GM18861 (cell line): ENCODE data around the gene PSTPIP2.
"Not testable (repeated sequence)": the region's sequence is repeated elsewhere in the genome, so short reads cannot be mapped to it uniquely, and the experiment has no call there.

Source experiments
- ATAC-seq: cut with Tn5 transposase; IDR thresholded peaks from one replicate; pipeline ENCODE4 v1.9.1; 2021; ENCODE audit not compliant: unreplicated experiment

Gene PSTPIP2

GRCh38 chr18:45991788-45992187 is 80.3 kb downstream of the PSTPIP2 start:
- ATAC-seq: no peak

- no peak for ATAC-seq
Measured at GRCh38 chr18:45984546-45985235, 87.4 kb downstream of the PSTPIP2 start.

GRCh38 chr18:45981821-45982220 is 90.2 kb downstream of the PSTPIP2 start:
- no peak for ATAC-seq

GRCh38 chr18:45980229-45980628 is 91.8 kb downstream of the PSTPIP2 start:
- no peak for ATAC-seq

GRCh38 chr18:45978084-45978483 is 94.0 kb downstream of the PSTPIP2 start:
- no peak for ATAC-seq

- ATAC-seq: no peak
Measured at GRCh38 chr18:45976974-45977373, 95.1 kb downstream of the PSTPIP2 start.

GRCh38 chr18:45976566-45976965 is 95.5 kb downstream of the PSTPIP2 start:
- no peak for ATAC-seq

- ATAC-seq: no peak
Measured at GRCh38 chr18:45974088-45974536, 97.9 kb downstream of the PSTPIP2 start.

- peak; percentile 91 for ATAC-seq
Measured at GRCh38 chr18:45967007-45967706, 104.9 kb downstream of the PSTPIP2 start, which contains the start of gene EPG5. Gene EPG5, minus strand, starts transcription at chr18:45967329. Its CDS starts 90 bp downstream, at chr18:45967239.

- not testable (repeated sequence) for ATAC-seq
Measured at GRCh38 chr18:45964913-45965312, 107.1 kb downstream of the PSTPIP2 start.

GRCh38 chr18:45962866-45963265 is 109.2 kb downstream of the PSTPIP2 start:
- no peak for ATAC-seq

GRCh38 chr18:45962461-45962860 is 109.6 kb downstream of the PSTPIP2 start:
- no peak for ATAC-seq

GRCh38 chr18:45959484-45959883 is 112.6 kb downstream of the PSTPIP2 start:
- not testable (repeated sequence) for ATAC-seq

- no peak for ATAC-seq
Measured at GRCh38 chr18:45958730-45959129, 113.3 kb downstream of the PSTPIP2 start.

- no peak for ATAC-seq
Measured at GRCh38 chr18:45958027-45958426, 114.0 kb downstream of the PSTPIP2 start.

GRCh38 chr18:45957100-45957499 is 115.0 kb downstream of the PSTPIP2 start:
- ATAC-seq: no peak

- ATAC-seq: no peak
Measured at GRCh38 chr18:45954070-45954934, 117.8 kb downstream of the PSTPIP2 start.

- no peak for ATAC-seq
Measured at GRCh38 chr18:45951016-45951714, 120.9 kb downstream of the PSTPIP2 start.

- ATAC-seq: no peak
Measured at GRCh38 chr18:45945669-45946068, 126.4 kb downstream of the PSTPIP2 start.

- ATAC-seq: no peak
Measured at GRCh38 chr18:45940724-45941123, 131.3 kb downstream of the PSTPIP2 start.

- ATAC-seq: no peak
Measured at GRCh38 chr18:45939236-45939635, 132.8 kb downstream of the PSTPIP2 start.
